ENCODE results near the gene CHKA. TPM values are rescaled to one million over a fixed set of nuclear protein-coding genes. Genes with fewer than 3 reads are reported as not detected.

CHKA gene
- total RNA-seq, 1 donor from 2014 or later, result 18.2 TPM

DNA sequence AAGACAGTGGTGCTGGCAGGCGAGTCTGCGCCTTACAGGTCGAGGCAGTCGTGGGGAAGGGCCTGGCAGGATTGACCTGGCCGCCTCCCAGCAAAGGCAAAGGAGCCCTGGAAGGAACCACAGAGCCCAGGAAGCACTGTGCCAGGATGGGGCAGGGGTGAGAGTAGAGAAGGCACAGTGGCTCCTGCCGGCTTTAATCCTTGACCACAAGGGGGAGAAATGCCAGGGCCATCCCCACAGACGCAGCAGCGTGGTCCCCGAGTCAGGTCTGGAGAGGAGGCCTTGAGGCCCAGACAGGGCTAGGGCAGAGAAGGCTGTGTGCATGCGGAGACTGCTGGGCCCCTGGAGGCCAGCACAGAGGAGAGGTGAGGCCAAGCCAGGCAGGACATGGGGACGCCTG, 100.6 kb downstream of the CHKA start:
- Histone ChIP-seq H3K4me3 (no peak overlapping the region), H3K4me1 (peaks cover 12% of the 10 kb centered on the region), H3K27ac (no peak overlapping the region), H3K27me3 (no peaks in the 10 kb centered on the region), H3K36me3 (peaks cover 0 to 15% of the 10 kb centered on the region in 2 donors), H3K9me3 (no peaks in the 10 kb centered on the region)
- intact Hi-C loops (cut with DNase I), result no loop called here
- no peak for TF ChIP-seq POLR2AphosphoS5 (IDR thresholded peaks at IDR 0.05; ENCODE audit: insufficient read depth in 1 of 2, low read depth in 1 of 2)
- TF ChIP-seq, protein P1, sequence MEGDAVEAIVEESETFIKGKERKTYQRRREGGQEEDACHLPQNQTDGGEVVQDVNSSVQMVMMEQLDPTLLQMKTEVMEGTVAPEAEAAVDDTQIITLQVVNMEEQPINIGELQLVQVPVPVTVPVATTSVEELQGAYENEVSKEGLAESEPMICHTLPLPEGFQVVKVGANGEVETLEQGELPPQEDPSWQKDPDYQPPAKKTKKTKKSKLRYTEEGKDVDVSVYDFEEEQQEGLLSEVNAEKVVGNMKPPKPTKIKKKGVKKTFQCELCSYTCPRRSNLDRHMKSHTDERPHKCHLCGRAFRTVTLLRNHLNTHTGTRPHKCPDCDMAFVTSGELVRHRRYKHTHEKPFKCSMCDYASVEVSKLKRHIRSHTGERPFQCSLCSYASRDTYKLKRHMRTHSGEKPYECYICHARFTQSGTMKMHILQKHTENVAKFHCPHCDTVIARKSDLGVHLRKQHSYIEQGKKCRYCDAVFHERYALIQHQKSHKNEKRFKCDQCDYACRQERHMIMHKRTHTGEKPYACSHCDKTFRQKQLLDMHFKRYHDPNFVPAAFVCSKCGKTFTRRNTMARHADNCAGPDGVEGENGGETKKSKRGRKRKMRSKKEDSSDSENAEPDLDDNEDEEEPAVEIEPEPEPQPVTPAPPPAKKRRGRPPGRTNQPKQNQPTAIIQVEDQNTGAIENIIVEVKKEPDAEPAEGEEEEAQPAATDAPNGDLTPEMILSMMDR (IDR thresholded peaks at IDR 0.05), result no peak
- TF ChIP-seq POLR2A (IDR thresholded peaks at IDR 0.05), result no peak
- no peak for DNase-seq (ENCODE audit: extremely low spot score in 2 of 2)

GRCh38 chr11:68019486-68019885, 101.7 kb downstream of the CHKA start:
- TF ChIP-seq POLR2A (IDR thresholded peaks at IDR 0.05), result no peak
- TF ChIP-seq, protein P1 (IDR thresholded peaks at IDR 0.05), result no peak
- no peak for TF ChIP-seq POLR2AphosphoS5 (IDR thresholded peaks at IDR 0.05; ENCODE audit: insufficient read depth in 1 of 2, low read depth in 1 of 2)
- peaks cover 21% of the 10 kb centered on the region for H3K4me1 ChIP-seq
- H3K9me3 ChIP-seq, result no peaks in the 10 kb centered on the region
- H3K36me3 ChIP-seq, result peaks cover 0 to 7% of the 10 kb centered on the region in 2 donors
- intact Hi-C loops (cut with DNase I), result no loop called here
- H3K27ac ChIP-seq, result no peak overlapping the region
- H3K27me3 ChIP-seq, result no peaks in the 10 kb centered on the region
- no peak overlapping the region for H3K4me3 ChIP-seq
- no peak for DNase-seq (ENCODE audit: extremely low spot score in 2 of 2)

DNA sequence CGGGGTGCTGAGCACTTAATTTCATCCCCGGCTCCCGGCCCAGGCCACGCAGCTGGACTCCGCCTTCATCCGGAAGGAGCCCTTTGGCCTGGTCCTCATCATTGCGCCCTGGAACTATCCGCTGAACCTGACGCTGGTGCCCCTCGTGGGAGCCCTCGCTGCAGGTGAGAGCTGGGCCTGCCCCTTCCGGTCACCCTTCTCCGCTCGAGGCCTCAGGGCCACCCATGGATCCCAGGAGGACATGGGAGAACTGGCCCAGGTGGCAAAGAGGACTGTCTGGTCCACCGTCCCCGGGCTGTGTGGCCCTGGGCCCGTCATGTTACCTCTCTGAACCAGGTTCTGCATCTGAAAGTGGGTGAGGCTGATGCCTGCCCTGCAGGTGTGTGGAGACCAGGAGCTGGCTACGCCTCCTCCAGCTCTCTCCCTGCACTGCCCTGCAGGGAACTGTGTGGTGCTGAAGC, 102.4 kb downstream of the CHKA start:
- Histone ChIP-seq H3K36me3 (peaks cover 0 to 2% of the 10 kb centered on the region in 2 donors), H3K4me3 (no peak overlapping the region), H3K27ac (no peak overlapping the region), H3K4me1 (peaks cover 28% of the 10 kb centered on the region), H3K27me3 (no peaks in the 10 kb centered on the region), H3K9me3 (no peaks in the 10 kb centered on the region)
- no peak for DNase-seq (ENCODE audit: extremely low spot score in 2 of 2)
- intact Hi-C loops (cut with DNase I), result no loop called here
- TF ChIP-seq POLR2A (IDR thresholded peaks at IDR 0.05) (no peak), POLR2AphosphoS5 (IDR thresholded peaks at IDR 0.05; ENCODE audit: insufficient read depth in 1 of 2, low read depth in 1 of 2) (no peak)
- TF ChIP-seq, protein P1 (IDR thresholded peaks at IDR 0.05), result no peak

DNA sequence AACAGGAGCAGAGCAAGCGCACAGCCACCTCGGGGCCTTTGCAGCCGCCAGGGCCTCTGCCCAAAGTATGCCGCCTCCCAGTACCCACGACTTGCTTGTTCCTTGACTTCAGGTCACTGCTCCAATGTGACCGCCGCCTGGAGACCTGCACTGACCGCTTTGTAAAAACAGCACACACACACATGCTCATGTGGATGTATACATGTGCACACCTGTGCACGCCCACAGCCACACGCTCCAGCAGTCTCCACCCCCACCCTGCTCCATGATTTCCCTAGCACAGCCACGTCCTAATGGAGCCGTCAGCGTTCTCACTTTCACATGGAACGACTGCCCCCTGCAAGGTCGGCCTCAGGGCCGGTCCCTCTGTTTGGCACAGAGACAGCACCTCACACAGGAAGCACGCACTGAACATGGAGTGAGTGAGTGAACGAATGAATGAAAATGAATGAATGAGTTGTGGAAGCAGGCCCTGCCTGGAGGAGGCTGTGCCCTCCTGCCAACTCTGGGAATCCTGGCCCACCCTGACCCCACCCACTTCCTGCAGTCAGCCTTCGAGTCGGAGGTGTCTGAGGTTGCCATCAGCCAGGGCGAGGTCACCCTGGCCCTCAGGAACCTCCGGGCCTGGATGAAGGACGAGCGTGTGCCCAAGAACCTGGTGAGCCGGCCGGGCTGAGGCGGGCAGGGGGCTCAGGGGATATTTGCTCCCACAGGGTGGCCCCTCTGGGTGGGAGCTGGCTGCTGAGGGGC, 103.0 kb downstream of the CHKA start:
- intact Hi-C loops (cut with DNase I), result no loop called here
- H3K4me3 ChIP-seq, result no peak overlapping the region
- no peaks in the 10 kb centered on the region for H3K27me3 ChIP-seq
- H3K9me3 ChIP-seq, result no peaks in the 10 kb centered on the region
- no peak overlapping the region for H3K27ac ChIP-seq
- no peak for DNase-seq (ENCODE audit: extremely low spot score in 2 of 2)
- TF ChIP-seq POLR2A (IDR thresholded peaks at IDR 0.05) (no peak), POLR2AphosphoS5 (IDR thresholded peaks at IDR 0.05; ENCODE audit: insufficient read depth in 1 of 2, low read depth in 1 of 2) (no peak)
- TF ChIP-seq, protein P1 (IDR thresholded peaks at IDR 0.05), result no peak
- H3K4me1 ChIP-seq, result peaks cover 34% of the 10 kb centered on the region
- H3K36me3 ChIP-seq, result no peaks in the 10 kb centered on the region

Data from vagina (tissue), 2 donors.